ENCODE results near the gene EMP2.
"Not testable (repeated sequence)": the region's sequence is repeated elsewhere in the genome, so short reads cannot be mapped to it uniquely, and the experiment has no call there.

The EMP2 gene

GRCh38 chr16:10578474-10579316 lies 1.7 kb downstream of the EMP2 start:
- DNase-seq (ENCODE audit: low read depth, low spot score) = no peak

- no peak for DNase-seq (ENCODE audit: low read depth, low spot score)
Observed at GRCh38 chr16:10577305-10578202, 2.8 kb downstream of the EMP2 start.

- DNase-seq (ENCODE audit: low read depth, low spot score) = no peak
Observed at GRCh38 chr16:10576390-10577304, 3.8 kb downstream of the EMP2 start.

- no peak for DNase-seq (ENCODE audit: low read depth, low spot score)
Observed at GRCh38 chr16:10575506-10576130, 4.8 kb downstream of the EMP2 start.

GRCh38 chr16:10572611-10573010 lies 7.8 kb downstream of the EMP2 start:
- DNase-seq (ENCODE audit: low read depth, low spot score) = no peak

DNA sequence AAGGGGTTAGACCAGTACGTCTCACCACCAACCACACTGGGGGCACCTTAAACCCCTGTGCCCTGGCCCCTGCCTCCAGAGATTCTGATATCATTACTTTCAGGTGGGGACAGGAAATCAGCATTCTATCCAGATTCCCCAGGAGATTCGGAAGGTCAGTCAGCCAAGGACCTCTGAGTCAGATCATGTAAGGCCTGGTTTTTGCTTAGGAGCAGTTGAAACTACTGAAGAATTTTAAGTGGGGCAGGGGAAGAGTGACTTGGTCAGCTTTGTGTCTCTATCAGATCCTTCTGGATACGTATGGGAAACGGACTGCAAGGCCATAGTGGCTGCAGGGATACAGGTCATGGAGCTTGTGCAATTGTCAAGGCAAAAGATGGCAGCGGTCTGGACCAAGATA lies 9.0 kb downstream of the EMP2 start:
- no peak for DNase-seq (ENCODE audit: low read depth, low spot score)

DNA sequence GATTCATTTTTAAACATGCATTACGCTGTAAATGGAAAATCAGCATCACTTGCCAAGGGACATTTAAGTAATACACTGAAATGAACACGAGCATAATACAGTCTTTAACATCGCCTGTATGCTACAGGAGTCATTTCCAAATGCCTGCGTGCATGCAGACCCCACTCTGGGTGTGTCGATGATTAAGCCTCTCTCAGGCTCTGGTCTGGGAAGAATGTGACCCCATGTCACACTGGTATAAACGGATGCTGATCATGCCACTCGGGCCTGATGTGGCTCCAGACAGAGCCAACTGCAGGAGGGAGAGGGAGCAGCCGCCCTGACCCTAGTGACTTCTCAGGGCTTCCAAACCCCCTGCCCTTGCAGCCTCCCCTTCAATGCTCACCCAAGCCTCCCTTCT lies 10.8 kb downstream of the EMP2 start:
- DNase-seq (ENCODE audit: low read depth, low spot score) = no peak

DNA sequence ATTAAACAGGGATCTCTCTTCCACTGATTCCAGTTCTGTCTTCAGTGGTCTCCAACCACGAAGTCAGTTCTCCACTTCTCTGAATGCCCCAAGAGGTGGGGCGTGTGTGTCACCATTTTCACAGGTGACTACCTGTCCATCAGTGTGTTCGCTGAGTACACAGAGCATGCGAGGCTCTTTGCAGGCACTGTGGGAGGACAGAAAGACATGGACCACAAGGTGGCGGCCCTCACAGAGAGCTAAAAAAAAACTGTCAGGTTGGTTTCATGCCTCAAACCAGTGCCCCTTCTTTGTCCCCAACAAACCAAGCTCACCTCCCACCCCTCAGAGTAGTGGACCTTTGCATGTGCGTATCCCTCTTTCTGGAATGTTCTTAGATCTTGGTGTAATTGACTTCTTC lies 13.8 kb downstream of the EMP2 start:
- no peak for DNase-seq (ENCODE audit: low read depth, low spot score)

DNA sequence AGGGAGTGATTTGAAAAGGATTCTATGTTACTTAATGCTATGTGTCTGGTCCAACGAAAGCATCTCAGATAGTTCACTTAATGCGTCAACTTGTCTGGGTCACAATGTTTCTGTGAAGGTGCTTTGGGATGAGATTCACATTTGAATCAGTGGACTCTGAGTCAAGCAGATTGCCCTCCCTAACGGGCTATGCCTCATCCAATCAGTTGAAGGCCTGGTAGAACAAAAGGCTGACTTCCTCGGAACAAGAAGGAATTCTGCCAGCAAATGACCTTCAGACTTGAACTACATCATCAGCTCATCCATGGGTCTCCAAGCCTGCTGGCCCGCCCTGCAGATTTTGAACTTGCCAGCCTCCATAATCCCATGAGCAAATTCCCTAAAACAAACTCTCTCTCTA lies 15.2 kb downstream of the EMP2 start:
- no peak for DNase-seq (ENCODE audit: low read depth, low spot score)

- no peak for DNase-seq (ENCODE audit: low read depth, low spot score)
Observed at GRCh38 chr16:10564591-10564990, 15.8 kb downstream of the EMP2 start.

GRCh38 chr16:10562361-10562899 lies 18.0 kb downstream of the EMP2 start:
- no peak for DNase-seq (ENCODE audit: low read depth, low spot score)

GRCh38 chr16:10561425-10561824 lies 19.0 kb downstream of the EMP2 start:
- DNase-seq (ENCODE audit: low read depth, low spot score) = no peak

DNA sequence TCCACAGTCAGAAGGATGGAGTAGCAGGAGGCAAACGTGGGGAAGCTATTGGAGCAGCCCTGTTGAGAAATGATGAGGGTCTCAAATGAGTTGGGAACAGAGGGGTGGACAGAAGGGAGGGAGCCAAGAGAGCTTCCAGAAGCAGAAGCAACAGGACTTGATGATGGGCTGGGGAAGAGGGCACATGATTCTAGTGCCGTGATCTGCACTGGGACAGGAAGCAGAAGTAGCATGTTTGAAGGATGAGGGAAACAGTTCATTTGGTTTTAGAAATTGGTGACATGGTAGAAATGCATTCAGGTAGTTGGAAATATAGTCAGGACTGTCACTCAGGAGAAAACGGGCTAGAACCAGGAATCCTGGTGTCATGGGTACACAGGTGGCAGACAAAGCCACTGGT lies 19.4 kb downstream of the EMP2 start:
- DNase-seq (ENCODE audit: low read depth, low spot score) = no peak

GRCh38 chr16:10559792-10560191 lies 20.6 kb downstream of the EMP2 start:
- DNase-seq (ENCODE audit: low read depth, low spot score) = not testable (repeated sequence)

GRCh38 chr16:10558746-10559641 lies 21.4 kb downstream of the EMP2 start:
- no peak for DNase-seq (ENCODE audit: low read depth, low spot score)

DNA sequence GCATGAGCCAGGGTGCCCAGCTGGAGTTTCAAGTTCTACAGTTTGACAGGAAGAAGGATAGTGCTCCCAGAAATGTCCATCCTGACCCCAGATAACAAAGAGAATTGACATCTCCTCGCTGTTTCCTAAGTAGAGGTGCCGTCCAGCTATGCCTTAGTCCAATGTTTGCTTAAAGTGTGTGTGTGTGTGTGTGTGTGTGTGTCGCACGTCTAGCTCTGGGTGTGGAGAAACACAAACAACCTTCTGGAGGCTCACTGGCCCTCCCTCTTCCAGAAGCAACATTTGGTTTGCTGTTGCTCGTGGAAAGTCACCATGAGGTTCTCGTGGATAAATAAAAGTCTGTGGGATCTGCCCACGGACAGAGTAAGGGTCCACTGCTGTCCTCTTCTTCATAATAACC lies 22.1 kb downstream of the EMP2 start:
- DNase-seq (ENCODE audit: low read depth, low spot score) = no peak

- DNase-seq (ENCODE audit: low read depth, low spot score) = no peak
Observed at GRCh38 chr16:10557750-10558149, 22.6 kb downstream of the EMP2 start.

GRCh38 chr16:10556236-10556635 lies 24.2 kb downstream of the EMP2 start:
- no peak for DNase-seq (ENCODE audit: low read depth, low spot score)

DNA sequence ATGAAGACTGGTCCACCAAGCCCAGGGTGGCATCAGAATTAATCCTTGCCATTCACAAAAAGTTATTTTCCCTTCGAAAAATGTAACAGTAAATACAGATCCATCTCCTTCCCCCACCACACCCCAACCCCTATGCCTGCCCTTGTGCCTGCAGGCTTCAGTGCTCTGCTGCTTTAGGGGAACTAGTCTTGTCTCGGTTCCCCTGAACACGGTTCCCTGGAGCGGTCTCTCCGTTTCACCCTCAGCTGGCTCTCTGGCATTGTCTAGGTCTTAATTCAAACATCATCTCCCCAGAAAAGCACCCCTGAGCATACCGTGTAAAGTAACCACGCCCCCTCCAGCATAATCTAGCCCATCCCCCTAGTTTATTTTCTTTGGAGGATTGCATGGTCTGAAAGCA lies 25.8 kb downstream of the EMP2 start:
- no peak for DNase-seq (ENCODE audit: low read depth, low spot score)

DNA sequence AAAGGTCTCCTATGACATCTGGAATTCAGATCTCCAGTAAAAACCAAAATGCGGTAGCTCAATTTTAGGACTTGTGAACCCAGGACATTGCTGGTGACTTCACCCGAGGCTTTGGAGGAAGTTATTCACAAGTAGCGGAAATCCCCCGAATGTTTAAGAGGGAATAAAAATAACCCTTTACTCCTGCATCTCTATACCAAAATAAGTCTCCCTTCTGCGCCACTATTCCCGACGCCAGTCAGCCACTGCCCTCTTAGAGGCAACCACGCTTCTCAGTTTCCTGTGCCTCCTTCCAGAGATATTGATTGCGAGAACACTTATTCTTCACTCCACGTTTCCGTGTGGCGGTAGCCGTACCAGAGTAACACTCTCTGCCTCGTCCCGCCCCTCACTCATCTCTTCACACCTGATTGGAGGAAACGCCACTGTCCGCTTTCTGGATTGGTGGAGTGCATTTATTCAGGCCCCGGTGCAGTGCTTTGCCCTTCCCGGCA lies 27.4 kb downstream of the EMP2 start:
- DNase-seq (ENCODE audit: low read depth, low spot score) = no peak

All from brain pericyte (primary cell).